Retinal pigment epithelial cell (primary cell): ENCODE results near the gene ME3.

Source experiments
- DNase-seq: peaks from one replicate; pipeline ENCODE4 v3.0.0-alpha.2; 2010; ENCODE audit warnings: low read depth
- H3K4me3 ChIP-seq: 2 replicates; pipeline ENCODE4 v1.5.1; 2011; ENCODE audit warnings: mild to moderate bottlenecking, low read length, control low read depth, moderate library complexity
- TF ChIP-seq, protein P1 (sequence below): conservative IDR thresholded peaks from 2 replicates; pipeline ENCODE4 v1.5.1; 2011; ENCODE audit warnings: low read depth, low read length, control low read depth, inconsistent platforms

ME3 gene

DNA sequence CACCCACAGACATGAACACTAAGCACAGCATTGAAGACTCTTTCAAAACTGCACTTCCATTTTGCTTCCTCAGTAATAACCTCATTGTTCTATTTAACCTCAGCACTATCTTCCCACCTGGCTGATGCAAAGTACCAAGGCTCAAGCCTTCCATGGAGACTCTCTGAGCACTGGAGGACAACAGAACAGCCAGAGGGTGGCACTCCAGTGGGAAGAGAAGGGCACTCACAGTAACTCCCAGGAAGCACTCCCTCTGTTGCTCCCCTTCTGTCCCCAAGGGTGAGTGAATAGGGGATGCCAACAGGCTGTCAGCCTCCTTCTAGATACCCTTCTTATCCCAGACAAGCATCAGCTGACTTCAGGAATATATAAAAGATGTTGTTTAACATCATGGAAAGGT is 3.5 kb downstream of the ME3 start:
- TF ChIP-seq, protein P1, sequence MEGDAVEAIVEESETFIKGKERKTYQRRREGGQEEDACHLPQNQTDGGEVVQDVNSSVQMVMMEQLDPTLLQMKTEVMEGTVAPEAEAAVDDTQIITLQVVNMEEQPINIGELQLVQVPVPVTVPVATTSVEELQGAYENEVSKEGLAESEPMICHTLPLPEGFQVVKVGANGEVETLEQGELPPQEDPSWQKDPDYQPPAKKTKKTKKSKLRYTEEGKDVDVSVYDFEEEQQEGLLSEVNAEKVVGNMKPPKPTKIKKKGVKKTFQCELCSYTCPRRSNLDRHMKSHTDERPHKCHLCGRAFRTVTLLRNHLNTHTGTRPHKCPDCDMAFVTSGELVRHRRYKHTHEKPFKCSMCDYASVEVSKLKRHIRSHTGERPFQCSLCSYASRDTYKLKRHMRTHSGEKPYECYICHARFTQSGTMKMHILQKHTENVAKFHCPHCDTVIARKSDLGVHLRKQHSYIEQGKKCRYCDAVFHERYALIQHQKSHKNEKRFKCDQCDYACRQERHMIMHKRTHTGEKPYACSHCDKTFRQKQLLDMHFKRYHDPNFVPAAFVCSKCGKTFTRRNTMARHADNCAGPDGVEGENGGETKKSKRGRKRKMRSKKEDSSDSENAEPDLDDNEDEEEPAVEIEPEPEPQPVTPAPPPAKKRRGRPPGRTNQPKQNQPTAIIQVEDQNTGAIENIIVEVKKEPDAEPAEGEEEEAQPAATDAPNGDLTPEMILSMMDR, result no peak
- no peak for DNase-seq
- no peak overlapping the region for H3K4me3 ChIP-seq

DNA sequence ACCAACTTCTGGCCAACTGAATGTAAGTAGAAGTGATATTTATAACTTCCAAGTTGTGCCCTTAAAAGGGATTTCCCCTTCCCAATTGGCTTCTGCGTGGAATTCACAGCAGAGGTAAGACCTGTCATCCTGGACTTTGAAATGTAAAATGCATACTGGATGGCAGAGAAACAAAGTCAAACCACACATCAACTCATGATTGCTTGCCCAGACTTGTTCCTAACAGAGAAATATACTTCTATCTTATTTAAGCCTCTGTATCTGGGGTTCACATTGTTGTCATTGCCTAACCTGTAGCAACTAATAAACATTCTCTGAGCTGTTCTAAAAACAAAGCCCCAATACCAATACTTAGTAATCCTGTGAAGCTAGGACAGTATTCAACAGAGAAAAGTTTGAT is 6.2 kb downstream of the ME3 start:
- TF ChIP-seq, protein P1, result no peak
- no peak for DNase-seq
- no peak overlapping the region for H3K4me3 ChIP-seq

DNA sequence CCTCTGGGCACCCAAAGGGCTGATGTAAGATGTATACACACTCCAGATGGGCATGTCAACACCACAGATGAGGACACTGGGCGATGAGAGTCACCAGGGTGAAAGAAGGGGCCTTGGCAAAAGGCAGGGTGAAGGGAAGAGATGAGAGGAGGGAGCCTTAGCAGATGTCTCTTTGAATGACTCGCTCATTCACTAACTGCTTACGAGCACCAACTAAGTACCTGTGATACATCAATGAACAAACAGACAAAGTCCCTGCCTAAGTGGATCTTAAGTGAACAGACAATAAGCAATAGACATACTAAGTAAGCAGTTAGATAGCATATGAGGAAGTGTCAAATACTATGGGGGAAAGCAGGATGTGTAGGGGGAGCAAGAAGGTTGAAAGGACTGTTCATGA is 7.5 kb downstream of the ME3 start:
- no peak overlapping the region for H3K4me3 ChIP-seq
- no peak for DNase-seq
- TF ChIP-seq, protein P1, result no peak

DNA sequence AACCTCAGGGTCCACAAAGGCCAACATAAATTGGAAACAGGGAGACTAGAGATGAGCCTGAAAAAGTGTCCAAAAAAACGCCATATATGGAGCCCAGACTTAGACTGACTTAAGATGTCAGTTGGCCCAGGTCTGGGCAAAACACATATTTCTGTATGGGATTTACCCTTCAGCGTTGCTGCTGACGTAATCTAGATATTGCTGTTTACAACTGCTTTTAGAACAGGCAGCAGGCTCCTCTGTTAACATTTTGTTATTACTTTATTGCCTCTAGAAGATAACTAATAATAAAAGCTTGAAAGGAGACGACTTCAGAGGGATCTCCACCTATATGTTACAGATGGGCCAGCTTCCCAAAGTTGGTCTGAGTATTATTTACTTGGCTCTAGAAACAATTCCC is 8.7 kb downstream of the ME3 start:
- TF ChIP-seq, protein P1, result no peak
- H3K4me3 ChIP-seq, result no peak overlapping the region
- no peak for DNase-seq

DNA sequence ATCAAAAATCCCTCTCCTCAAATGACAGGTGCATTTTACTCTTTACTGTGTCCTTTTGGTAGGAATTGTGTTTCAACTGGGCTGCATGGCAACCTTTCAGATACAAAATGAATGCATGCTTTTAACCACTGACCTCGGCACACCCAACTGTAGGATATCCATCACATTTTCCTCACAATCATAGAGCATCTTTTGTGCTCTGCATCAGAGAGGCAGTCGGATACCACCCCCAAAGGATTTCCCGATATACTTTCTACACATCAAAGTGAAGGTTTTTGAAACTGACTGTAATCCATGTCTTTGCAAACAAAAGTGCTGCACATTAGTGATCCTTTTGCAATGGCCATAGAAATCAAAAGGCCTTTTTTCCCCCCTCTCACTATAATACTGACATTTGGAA is 9.1 kb downstream of the ME3 start:
- no peak for DNase-seq
- TF ChIP-seq, protein P1, result no peak
- no peak overlapping the region for H3K4me3 ChIP-seq

DNA sequence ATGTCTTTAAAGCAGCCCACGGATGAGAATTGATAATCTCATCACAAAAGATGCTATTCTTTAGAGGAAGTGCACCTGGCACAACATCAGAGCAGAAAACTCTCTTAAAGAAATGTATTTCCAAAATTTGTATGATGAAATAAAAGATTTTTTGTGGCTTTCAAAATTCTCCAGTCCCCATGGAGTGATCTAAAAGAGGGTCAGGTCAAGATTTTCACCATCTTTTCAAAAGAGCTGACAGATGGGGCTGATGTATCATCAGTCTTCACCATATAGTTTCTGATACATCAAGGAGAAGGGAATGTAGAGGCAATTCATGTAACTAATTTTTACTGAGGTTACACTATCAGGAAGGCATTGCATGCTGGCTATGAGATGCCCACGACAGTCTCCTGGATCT is 11.7 kb downstream of the ME3 start:
- TF ChIP-seq, protein P1, result no peak
- no peak for DNase-seq
- no peak overlapping the region for H3K4me3 ChIP-seq

DNA sequence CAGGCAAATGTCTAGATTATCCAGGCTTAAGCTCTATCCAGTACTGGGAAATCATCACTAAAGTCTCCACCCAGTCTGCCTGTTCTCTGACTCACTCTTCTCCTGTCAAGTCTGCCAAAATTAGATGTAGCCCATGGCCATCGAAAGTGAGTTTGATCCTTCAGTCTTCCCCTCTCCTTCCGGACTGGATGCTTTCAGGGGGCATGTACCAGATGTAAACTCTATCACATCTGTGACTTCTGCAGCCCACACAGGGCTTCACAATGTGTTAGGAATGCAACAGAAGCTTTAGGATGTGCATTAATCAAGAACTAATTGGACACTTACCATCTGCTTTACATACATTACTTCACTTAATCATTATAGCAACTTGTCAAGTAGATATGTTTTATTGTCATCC is 12.3 kb downstream of the ME3 start:
- no peak for DNase-seq
- TF ChIP-seq, protein P1, result no peak

More for the DNA sequence above, 12.3 kb downstream of the ME3 start:
- no peak overlapping the region for H3K4me3 ChIP-seq
